B cell (primary cell): ENCODE results near the gene CMIP.

Experiments used
- CTCF ChIP-seq: fragments of 200-600 bp; IDR thresholded peaks from one replicate; pipeline ENCODE4 v1.8.0; 2022; ENCODE audit warnings: antibody characterized with exemption, mild to moderate bottlenecking
- EZH2 ChIP-seq: IDR thresholded peaks from 2 replicates; pipeline ENCODE4 v1.6.1; 2012; ENCODE audit warnings: borderline replicate concordance, low read depth, mild to moderate bottlenecking, moderate library complexity, low read length; ENCODE audit not compliant: insufficient read depth, poor library complexity, severe bottlenecking

- TF ChIP-seq CTCF: no peak
- no peak for TF ChIP-seq EZH2
These were observed 23.2 kb downstream of the CMIP start for GRCh38 chr16:81467815-81468214.
